ENCODE results near the gene RAP1GAP2. TPM values are rescaled to one million over a fixed set of nuclear protein-coding genes. Genes with fewer than 3 reads are reported as not detected.
A peak's percentile ranks its signal among the peaks of the same experiment; 100 is the strongest.

RAP1GAP2 gene
- total RNA-seq, 1 donor from 2014 or later, result 8.4 TPM

DNA sequence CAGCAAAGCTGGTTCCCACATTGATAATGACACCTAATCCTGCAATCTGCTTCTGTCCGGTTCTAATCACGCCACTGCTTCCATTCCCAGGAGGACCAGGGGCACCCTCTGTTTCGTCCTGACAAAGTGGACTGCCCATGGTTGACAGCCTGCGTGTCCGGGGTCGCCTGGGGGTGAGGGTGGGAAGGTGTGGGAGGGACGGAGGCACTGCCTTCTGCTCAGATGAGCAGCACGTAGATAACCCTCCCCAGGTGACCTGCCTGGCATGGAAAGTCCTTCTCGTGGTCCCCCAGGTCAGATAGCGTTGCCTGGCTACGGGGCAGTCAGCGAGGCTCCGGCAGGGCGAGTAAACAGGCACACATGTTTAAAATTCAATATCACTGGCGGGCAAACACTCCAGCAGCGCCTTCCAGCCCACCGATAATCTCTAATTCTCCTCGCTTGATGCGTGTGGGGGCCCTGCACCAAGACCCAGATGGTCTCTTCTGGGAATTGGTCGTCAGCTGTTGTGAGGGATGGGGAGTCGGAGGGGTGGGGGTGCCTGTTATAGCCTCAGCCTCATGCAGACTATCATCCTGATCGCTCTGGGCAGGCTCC, 132.2 kb downstream of the RAP1GAP2 start:
- no peak for ATAC-seq
- no peak for DNase-seq (ENCODE audit: low spot score)
- intact Hi-C loops (cut with DNase I), result no loop called here

DNA sequence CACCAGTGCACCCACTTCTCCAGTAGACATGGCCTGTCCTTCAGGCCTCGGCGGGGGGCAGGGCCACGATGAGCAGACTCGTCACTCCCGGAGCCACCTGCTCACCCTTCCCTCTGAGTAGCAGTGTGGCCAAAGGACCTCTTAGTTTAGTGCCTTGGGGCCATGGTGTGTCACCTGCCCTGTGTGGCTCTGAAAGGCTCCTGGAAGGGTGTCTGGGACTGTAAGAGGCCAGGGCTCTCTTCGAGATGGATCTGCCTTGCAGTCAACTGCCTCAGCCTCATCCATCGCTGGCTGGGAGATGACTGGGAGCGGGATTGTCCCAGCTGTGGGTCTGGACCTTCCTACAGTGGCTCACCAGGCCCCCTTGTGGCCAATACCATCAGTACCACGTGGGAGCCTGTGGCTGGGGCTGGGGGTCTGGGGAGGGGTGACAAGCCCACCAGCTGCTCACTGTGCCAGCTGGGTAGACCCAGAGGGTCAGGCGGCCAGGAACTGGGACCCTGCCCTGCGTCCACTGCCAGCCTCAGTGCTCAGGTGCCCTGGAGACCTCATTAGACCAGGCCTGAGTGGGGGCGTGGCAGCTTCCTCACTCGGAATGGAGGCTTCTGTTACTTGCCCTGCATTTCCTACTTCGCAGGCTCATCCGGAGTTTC, 133.8 kb downstream of the RAP1GAP2 start:
- ATAC-seq (peak; percentile 30), DNase-seq (ENCODE audit: low spot score) (no peak)
- intact Hi-C loops (cut with DNase I), result no loop called here

DNA sequence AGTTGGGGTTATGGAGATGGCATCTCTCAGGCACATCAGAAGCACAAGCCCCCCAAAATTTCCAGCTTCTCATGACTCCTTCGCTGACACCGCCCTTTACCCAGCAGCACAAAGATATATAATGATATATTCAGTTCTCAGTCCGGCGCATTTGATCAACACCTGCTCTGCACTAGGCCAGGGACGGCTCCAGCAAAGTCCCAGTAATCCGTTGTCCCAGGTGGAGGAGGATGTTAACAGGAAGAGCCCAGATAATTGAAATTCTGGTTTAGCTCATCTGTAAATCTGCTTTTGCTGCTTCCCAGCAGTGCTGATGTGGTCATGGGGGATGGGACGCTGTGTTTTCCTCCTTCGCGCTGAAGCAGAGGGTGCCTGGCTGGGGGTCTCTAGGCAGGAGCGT, 135.6 kb downstream of the RAP1GAP2 start:
- intact Hi-C loops (cut with DNase I), result no loop called here
- DNase-seq (ENCODE audit: low spot score) (no peak), ATAC-seq (no peak)

DNA sequence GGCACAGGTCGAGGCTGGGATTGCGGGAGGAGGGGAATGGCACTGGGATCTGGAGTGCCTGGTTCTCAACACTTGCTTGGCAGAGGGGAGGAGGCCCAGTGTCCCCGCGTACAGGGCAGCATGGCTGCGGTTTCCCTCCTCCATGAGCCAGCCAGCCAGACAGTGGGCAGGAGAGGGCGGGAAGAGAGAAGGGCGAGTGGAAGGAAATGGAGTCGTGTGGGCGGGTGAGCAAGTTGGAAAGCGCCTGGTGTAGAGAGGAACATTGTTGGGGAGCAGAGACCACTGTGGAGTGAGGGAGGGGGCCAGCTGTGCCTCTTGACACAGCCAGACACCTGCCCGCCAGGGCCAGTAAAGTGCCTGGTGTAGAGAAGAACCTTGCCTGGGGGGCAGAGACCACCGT, 136.7 kb downstream of the RAP1GAP2 start:
- ATAC-seq (no peak), DNase-seq (ENCODE audit: low spot score) (no peak)
- intact Hi-C loops (cut with DNase I), result no loop called here

DNA sequence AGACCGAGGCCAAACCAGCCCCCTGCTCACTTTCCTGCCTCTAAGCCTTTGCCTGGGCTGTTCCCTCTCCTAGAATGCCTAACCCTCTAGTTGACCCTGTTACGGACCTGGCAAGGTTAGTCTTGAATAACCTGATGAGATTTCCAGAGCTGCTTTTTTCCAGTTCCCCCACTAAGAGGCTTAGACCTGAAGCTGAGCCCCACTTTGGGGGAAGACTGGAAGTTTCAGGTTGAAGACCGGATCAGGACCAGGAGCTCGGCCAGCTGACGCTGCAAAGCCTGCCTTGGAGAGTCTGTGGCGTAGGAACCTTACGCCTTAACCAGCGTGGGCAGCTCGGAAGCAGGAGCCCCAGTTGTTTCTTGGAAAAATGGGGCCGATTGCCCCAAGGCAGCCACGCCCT, 137.4 kb downstream of the RAP1GAP2 start:
- DNase-seq (ENCODE audit: low spot score) (no peak), ATAC-seq (no peak)
- intact Hi-C loops (cut with DNase I), result no loop called here

DNA sequence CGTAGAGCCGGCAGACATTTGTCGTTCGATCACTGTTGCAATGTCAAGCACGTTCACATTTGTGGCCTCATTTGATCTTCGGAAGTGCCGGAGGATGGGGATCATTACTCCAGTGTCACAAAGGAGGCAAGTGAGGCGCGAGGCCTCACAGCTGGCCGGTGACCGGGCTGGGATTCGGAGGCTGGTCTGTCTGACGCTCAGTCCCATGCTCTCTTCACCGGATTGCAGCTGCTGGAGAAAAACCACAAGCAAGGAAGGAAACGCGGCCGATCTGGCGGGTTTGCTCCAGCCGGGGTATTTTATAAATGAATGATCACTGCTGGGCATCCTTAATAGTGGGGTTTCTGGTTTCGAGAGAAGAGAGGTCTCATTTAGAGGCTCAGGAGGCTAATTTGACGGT, 139.4 kb downstream of the RAP1GAP2 start:
- DNase-seq (ENCODE audit: low spot score), result no peak

DNA sequence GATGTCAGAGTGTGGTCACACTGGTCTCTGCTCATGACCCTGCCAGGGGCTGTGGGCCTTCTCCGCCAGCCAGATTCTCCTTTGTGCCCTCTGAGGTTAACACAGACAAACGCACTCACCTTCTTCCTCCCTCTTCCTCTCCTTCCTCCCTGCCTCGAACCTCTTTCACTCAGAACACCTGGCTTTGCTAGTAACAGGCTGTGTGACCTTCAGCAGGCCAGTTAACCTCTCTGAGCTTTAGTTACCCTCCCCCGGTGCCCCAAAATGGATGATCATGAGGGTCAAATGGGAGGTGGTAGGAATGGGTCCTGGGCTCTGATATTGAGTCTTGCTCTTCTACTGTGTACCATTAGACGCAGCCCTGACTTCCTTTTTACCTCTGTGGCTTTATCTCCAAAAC, 140.1 kb downstream of the RAP1GAP2 start:
- intact Hi-C loops (cut with DNase I), result no loop called here
- DNase-seq (ENCODE audit: low spot score) (no peak), ATAC-seq (no peak)

More for the DNA sequence above, 139.4 kb downstream of the RAP1GAP2 start:
- no peak for ATAC-seq
- intact Hi-C loops (cut with DNase I), result no loop called here

DNA sequence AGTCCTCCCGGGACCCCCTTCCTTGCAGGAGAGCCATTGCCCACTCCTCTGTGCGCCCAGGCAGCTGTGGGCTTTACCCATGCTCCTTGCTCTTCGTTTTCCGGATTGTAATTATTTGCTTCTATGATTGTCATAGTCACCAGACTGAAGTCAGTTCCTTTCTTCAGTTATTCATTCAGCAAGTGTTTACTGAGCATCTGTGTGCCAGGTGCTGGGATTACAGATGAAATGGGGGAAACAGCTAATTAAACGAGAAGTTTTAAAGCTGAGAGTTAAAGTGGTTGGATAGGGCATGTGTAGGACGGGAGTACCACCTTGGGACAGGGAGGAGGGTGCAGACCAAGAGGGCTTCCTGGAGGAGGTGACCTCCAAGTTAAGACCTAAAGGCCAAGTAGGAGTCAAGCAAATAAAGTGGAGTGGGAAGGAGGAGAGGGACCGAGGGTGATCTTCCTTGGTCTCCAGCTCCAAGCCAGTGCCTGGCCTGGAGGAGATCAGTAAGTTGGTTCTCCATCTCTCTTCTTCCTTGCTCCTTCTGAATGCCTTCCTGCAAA, 140.6 kb downstream of the RAP1GAP2 start:
- DNase-seq (ENCODE audit: low spot score) (no peak), ATAC-seq (no peak)
- intact Hi-C loops (cut with DNase I), result no loop called here

DNA sequence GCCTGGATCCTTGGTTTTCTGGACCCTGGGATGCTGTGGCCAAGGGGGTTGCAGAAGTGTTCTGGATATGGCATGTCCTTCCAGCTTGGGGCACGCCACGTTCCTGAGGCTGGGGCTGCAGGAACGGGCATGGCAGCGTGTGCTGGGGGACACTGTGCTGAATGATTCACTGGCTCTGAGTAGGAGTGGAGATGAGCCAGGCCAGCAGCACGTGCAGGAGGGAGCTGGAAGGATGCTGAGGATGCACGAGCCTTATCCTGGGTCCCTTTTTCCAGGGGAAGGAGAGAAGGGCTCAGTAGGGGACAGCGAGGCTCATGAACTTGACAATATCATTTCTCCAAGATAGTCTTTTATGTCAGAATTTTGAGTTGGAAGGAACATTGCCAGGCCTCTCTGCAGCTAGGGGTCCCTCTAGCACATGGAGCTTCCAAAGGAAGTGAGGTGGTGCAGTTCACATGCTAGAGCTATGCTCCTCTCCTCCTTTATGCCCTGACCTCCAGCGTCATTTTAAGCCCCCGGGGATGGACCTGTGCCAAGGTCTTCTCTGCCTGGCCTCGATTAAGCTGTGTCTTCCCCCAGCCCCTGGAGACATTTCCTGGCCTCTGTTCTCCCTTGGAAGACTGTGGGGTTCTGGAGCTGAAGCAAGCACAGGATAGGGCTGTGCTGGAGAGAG, 141.2 kb downstream of the RAP1GAP2 start:
- intact Hi-C loops (cut with DNase I), result no loop called here
- ATAC-seq (no peak), DNase-seq (ENCODE audit: low spot score) (no peak)

DNA sequence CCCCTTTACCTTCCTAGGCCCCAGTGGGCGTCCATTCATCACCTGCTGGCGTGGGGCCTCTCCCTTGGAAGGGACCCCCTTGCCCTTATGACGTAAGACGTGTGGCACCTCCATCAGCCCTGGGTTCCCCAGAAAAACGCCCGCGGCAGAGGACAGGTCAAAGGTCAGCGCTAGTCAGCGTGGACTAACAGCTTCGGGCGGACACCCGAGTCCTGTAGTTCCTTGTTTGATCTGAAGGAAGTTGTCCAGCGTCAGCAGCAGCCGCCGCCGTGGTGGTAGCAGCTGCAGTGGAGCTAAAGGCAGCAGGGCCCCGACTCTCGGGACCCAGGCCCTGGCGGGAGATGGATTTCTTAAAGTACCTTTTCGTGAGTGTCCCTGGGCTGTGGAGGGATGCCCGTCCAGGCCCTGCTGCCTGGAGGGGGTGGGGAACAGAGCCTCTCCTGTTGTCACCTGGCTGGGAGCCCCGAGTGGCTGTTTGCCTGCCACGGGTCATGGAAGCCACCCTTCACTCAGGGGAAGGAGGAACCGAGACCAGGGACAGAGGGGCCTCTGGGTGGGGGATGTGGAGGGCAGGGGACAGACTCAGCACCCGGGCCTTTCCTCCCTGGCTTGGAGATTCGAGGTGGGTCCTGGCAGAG, 143.6 kb downstream of the RAP1GAP2 start:
- ATAC-seq (peak; percentile 65), DNase-seq (ENCODE audit: low spot score) (no peak)
- intact Hi-C loops (cut with DNase I), result no loop called here

DNA sequence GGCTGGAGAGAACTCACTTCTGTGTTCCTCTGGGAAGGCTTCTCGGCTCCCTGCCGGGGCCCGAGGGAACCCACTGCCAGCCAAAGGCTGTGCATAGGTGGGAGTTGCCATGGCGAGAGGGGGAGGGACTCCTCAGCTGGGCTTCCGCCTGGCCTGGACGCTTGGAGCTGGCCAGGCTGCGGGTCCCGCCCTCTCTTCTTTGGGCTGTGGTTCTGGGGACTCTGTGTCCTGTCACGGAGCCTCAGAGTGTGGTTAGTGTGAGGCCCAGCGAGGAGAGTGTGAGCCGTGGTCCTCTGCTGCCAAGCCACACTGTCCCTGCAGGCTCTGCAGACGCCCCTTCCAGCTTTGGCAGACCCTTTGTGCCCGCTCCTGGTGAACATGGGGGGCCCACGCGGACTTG, 144.1 kb downstream of the RAP1GAP2 start:
- peak; percentile 76 for ATAC-seq
- DNase-seq (ENCODE audit: low spot score), result no peak
- intact Hi-C loops (cut with DNase I), result no loop called here

DNA sequence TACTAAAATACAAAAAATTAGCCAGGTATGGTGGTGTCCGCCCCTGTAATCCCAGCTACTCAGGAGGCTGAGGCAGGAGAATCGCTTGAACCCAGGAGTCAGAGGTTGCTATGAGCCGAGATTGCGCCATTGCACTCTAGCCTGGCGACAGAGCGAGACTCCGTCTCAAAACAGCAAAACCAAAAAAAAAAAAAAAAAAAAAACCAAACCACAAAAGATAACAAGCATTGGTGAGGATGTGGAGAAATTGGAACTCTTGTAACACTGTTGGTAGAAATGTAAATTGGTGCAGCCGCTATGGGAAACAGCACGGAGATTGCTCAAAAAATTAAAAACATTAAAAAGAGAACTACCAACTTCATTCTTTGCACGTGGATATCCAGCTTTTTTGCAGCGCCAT, 147.7 kb downstream of the RAP1GAP2 start:
- intact Hi-C loops (cut with DNase I), result no loop called here
- ATAC-seq (no peak), DNase-seq (ENCODE audit: low spot score) (no peak)

DNA sequence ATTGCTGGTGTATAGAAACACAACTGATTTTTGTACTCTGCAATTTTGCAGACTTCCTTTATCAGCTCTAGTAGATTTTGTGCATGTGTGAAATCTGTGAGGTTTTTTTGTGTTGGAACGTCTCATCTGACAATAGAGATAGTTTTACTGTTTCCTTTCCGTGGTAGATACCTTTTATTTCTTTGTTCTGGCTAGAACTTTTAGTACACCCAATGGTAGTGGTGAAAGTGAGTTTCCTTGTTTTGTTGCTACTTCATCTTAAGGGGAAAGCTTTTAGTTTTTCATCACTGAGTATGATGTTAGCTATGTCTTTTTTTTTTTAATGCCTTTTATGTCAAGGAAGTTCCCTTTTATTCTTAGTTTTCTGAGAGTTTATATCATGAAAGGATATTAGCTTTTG, 149.1 kb downstream of the RAP1GAP2 start:
- ATAC-seq (no peak), DNase-seq (ENCODE audit: low spot score) (no peak)
- intact Hi-C loops (cut with DNase I), result no loop called here

DNA sequence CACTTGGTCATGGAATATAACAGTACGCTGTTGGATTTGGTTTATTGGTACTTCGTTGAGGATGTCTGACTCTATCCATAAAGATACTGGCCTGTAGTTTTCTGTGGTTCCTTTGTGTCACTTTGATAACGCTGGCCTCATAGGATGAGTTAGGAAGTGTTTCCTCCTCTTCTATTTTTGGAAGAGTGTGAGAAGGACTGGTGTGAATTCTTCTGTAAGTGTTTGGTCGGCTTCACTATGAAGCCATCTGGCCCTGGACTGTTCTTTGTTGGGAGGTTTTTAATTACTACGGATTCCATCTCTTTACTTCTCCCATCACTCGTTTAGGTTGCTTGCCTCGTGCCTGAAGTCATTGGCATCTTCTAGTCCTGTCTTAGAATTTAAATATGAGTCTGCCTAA, 149.9 kb downstream of the RAP1GAP2 start:
- intact Hi-C loops (cut with DNase I), result no loop called here
- ATAC-seq, result no peak
- DNase-seq (ENCODE audit: low spot score), result no peak

DNA sequence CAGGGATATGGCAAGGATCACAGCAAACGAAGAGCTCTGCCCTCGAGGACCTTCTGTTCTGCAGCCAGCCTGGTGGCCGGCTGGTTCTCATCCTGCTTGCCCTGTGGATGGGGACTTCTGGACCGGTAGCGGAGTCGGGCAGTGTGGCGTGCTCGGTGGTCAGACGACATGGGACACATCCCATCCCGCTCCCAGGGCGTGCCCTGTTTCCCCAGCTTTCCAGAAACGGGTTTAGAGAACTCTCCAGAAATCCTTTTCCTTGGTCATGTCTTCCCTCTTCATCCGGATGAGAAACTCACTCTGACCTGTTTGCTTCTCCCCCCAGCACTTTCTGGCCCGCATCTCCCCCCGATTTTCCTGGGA, 151.3 kb downstream of the RAP1GAP2 start:
- ATAC-seq (no peak), DNase-seq (ENCODE audit: low spot score) (no peak)
- intact Hi-C loops (cut with DNase I), result no loop called here

DNA sequence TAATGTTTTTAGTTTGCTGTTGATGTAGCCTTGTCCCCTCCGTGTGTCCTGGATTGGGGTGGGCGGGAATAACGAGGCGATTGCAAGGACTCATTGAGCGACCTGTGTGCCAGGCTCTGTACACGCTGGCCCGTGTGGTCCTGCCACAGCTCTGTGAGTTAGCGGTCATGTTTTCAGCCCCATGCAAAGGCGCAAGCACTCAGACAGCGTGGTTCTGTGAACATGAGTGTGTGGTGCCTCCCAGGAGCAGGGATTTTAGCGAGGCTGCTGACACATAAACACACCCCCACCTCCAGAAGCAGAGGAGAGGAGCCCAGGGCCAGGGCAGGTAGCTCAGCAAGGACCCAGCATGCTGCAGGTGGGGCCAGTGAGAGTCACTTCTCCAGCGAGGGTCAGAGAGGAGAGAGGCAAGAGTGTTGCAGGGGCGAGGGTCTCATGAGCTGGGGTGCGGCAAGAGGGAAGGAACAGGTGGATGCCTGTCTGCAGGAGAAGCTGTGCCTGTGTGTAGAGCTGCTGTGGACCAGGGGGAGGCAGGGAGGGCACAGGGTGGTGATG, 151.8 kb downstream of the RAP1GAP2 start:
- DNase-seq (ENCODE audit: low spot score), result no peak

DNA sequence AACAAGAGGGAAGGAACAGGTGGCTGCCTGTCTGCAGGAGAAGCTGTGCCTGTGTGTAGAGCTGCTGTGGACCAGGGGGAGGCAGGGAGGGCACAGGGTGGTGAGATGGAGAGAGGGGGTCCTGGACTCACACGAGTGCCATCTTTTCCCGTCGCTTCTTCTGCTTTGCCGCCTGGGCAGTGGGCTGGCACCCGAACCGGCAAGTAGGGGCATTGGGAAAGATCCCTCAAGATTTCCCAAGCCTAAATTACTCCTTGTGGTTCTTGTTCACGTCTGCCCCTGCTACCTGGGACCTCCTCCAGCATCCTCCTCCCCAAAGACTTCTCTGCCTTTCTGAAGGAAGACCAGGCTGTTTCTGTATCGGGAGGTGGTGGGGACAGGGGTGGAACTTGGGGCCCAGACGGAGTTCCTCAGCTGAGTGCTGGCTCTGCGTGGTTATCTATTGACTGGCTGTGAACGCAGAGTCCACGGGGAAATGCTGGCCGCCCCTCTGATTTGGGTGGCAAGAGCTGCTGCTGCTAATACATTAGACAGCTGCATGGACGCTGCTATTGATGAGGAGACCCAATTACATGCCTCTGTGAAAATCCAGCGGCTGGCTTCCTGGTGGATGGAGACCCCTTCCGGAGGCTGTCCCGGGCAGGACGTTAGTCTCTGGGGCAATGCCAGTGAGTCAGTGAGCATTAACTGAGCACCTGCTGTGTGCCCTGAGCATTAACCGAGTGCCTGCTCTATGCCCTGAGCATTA, 152.7 kb downstream of the RAP1GAP2 start:
- intact Hi-C loops (cut with DNase I), result no loop called here
- ATAC-seq (no peak), DNase-seq (ENCODE audit: low spot score) (no peak)

More for the DNA sequence above, 151.8 kb downstream of the RAP1GAP2 start:
- intact Hi-C loops (cut with DNase I), result no loop called here
- ATAC-seq, result no peak

DNA sequence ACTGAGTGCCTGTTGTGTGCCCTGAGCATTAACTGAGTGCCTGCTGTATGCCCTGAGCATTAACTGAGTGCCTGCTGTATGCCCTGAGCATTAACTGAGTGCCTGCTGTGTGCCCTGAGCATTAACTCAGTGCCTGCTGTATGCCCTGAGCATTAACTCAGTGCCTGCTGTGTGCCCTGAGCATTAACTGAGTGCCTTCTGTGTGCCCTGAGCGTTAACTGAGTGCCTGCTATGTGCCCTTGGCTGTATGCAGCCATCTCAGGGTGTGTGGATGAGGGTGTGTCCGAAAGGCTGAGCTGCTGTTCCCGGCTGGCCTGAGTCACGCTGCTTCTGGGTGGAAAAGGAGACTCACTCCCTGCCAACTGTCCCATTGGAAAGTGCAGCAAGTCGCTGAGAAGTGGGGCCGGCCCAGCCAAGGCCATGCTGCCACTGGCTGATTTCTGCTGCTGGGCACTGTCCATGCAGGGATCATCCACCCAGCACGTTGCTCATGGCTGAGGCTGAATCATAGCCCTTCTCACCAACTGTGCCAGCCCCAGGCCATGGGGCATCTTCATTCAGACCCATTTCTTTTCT, 153.3 kb downstream of the RAP1GAP2 start:
- intact Hi-C loops (cut with DNase I), result no loop called here
- DNase-seq (ENCODE audit: low spot score) (no peak), ATAC-seq (no peak)

DNA sequence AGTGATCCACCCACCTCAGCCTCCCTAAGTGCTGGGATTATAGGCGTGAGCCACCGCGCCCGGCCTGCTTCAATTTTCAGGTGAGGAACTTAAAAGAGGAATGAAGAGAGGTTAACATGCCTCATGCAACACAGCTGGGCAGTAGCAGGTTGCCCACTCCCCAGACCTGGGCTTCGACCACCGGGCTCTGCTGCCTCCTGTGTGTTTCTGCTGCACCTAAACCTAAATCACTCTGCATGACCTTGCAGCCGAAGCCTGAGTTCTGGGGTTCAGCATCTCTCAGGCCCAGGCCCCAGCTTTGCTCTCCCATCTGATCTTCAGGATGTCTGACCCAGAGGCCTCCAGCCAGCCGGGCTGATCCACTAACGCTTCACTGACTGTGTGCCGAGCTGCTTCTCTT, 154.6 kb downstream of the RAP1GAP2 start:
- intact Hi-C loops (cut with DNase I), result no loop called here
- no peak for DNase-seq (ENCODE audit: low spot score)
- ATAC-seq, result no peak

Data from sciatic nerve (tissue), 2 donors.